HCEC 1CT (cell line): ENCODE measurements around the gene CRY2.

Experiments
- DNase-seq: peaks from one replicate; pipeline ENCODE4 v3.0.0-alpha.2; 2017

CRY2 gene

GRCh38 chr11:45850446-45850845 is 3.2 kb downstream of the CRY2 start:
- DNase-seq, result no peak

- DNase-seq, result no peak
Observed at GRCh38 chr11:45851228-45851627, 4.0 kb downstream of the CRY2 start.

DNA sequence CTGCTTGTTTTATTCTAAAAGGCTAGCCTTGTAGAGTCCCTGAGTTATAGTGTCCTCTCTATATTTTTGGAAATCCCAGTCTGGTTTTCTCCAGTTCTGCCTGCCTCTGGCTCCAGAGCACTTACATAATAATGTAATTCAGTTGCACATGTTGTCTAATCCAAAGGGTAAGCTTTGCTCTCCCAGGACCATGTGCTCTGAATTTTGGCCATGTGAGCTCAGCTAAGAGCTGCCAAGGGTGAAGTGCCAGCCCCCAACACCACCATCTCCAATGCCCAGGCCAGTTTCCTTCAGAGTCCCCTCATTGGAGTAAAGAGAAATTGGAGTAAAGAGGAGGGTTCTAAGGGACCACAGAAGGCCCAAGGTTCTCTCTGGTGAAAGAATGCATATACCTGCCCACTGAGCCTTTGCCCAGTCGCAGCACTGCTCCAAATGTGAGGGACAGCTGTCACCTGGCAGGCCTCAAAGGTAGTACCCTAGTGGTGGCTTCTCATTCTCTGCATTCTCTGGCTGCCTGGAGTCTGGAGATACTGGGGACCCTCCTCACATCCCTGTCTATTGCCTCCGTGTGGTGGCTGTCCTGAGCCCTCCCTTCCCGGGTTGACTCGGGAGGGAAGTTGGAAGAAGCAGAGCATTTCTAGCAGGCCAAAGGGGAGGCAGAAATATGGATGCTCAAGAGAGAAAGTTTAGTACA is 4.9 kb downstream of the CRY2 start:
- DNase-seq, result no peak

GRCh38 chr11:45852712-45853101 is 5.4 kb downstream of the CRY2 start:
- DNase-seq, result no peak

DNA sequence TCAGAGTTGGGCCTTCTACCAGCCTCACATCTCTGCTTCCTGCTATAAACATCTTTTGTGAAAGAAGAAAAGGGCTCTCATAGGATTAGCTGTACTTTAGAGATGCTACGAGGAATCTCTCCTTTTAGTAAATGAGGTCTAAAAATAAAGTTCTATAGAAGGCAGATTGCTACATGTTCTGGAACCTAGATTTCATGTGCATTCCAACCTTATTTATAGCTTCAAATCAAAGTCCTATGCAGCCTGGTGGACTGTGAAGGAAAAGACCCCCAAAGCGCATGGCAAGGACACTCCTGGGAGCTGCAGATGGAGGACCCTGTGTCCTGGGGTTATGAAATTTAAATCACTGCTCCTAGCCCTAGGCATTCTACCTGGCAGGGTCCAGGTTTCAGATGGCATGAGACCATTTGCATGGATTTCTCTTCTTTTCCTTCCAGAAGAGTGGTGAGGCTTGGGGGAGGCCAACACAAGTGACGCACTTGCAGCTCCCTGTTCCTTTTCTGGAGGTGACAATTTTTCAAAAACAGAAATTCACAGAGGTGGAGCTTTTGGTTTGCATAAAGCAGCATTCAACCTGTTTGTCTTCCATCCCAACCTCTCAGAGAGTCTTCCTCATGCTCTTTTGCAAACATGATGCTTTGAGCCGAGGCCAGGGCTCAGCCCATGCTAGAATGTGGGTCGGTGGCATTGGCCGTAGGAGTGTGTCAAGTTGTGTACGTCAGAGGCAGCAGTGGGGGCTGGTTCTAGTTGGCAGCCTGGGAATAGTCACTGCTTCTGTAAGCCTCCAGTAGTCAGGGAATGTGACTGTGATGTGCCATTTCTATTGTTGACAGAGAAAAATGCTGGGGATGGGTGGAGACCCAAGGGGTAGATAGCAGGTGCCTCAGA is 6.3 kb downstream of the CRY2 start:
- DNase-seq, result no peak

DNA sequence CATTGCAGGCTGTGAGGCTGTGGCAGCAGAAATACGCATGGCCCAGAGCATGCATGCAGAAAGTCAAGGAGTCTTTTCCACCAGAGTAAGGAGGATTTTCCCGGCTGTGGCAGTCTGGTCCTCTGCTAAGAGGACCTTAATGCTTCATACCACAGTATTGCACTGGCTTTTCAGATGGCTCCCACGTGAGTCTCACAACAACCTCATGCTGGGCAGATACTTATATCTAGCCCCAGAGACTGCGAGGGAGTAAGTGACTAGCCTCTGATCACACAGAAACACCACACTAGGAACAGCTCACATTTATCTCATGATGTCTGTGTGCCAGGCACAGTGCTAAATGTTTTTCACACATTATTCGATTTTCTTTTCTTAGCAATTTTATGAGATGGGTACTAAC is 8.0 kb downstream of the CRY2 start:
- DNase-seq, result no peak

DNA sequence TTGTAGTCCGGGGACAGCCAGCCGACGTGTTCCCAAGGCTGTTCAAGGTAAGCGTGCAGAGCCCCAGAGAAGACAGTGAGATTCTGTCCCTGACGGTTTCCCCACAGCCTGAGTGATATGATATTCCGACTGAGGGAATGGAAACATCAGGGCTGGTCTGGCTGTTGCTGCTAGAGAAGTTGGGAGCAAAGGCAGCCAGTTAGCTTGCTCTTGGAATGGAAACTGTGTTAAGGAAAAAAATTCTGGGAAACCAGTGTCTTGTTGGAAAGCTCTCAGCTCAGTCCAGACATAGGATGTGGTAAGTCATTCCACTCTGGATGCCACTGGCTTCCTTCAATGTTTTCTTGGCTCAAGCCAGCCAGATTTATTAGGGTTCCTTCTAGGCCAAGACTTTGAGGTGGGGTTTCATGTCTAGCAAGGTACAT is 8.8 kb downstream of the CRY2 start:
- DNase-seq, result no peak

DNA sequence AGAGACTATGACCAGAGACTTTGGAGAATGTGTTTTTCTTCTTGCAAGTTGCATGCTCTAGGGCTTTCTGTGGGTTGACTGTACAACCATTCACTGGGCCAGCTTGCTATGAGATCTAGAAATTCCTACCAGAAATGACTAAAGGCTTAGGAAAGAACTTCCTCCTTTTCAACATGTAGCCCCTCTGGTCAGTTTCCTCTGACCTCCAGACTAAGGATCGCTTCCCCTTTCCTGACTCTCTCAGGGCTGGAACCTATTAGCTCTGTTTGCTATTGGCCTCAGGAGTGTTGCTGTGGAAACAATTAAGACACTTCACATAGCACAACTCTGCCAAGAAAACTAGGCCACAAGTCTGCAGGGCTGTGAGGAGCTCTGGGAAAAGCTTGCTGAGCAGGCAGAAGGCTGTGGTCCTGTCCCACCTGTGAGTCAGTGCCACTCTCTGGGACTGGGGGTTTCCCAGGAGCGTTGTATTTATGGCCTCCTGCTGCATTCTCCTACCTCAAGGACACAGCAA is 10.7 kb downstream of the CRY2 start:
- DNase-seq, result peak; percentile 15

GRCh38 chr11:45858751-45859398 is 11.6 kb downstream of the CRY2 start:
- no peak for DNase-seq

GRCh38 chr11:45859661-45860140 is 12.4 kb downstream of the CRY2 start:
- peak; percentile 91 for DNase-seq

DNA sequence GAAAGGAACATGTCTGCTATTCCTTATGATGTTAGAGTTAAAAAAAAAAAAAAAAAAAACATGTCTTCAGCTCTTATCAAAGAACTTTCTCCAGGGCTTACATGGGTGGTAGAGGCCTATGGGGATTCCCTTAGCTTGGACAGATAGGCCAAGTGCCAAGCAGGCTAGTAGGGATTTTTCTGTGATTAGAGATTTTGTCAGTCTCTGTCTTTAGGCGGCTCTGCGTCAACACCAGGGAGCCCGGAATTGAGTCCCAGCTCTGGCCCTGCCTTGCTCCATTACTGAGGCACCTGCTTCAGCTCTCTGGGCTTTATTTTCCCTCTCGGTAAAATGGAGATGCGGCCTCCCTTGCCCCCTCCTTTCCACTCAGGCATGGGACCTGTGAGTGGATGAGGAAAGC is 13.1 kb downstream of the CRY2 start:
- DNase-seq, result no peak

DNA sequence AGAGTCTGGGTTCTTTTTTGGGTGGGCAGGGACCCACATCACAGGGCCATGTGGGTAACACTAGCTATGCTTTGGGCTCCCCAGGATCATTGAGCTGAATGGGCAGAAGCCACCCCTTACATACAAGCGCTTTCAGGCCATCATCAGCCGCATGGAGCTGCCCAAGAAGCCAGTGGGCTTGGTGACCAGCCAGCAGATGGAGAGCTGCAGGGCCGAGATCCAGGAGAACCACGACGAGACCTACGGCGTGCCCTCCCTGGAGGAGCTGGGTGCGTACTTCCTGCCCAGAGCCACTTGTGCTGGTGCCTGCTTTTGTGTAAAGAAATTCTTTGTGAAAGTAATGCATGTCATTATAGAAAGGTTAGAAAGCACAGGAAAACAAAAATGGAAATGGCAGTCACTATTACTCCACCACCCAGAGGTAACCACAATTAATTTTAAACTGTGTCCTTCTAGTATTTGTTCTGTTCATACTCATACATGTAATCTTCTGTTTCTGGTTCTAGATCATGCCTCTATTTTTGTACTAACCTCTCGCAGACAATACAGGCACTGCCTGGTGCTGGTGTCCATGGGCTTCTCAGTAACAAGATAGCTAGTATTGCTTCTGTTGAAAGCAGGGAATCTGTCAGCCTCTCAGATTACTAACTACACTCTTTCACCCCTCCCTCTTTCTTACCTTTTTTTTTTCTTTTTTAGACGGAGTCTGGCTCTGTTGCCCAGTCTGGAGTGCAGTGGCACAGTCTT is 13.7 kb downstream of the CRY2 start:
- no peak for DNase-seq

GRCh38 chr11:45864041-45864440 is 16.8 kb downstream of the CRY2 start:
- DNase-seq, result no peak

DNA sequence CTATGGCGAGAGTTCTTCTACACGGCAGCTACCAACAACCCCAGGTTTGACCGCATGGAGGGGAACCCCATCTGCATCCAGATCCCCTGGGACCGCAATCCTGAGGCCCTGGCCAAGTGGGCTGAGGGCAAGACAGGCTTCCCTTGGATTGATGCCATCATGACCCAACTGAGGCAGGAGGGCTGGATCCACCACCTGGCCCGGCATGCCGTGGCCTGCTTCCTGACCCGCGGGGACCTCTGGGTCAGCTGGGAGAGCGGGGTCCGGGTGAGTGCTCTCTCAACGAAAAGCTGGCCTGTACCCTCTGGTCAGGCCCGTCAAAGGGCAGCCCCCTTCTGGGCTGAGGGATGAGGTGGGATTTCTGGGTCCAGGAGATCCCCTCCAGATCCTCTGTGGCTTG is 22.3 kb downstream of the CRY2 start:
- DNase-seq, result no peak

DNA sequence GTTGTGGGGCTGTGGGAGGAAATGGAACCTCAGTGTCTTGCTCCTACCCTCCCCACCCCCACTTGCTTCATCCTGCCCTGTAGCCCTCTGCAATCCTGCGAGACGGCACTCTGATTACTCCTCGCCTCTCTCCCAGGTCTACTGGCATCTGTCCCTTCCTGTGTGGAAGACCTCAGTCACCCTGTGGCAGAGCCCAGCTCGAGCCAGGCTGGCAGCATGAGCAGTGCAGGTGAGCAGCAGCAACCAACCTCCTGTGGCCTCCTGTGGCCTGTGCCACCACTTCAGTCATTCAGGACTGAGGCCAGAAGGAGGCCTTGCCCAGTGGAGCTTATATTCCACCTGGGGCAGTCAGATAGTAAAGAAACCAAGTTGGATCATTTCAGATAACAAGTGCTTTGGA is 23.4 kb downstream of the CRY2 start:
- no peak for DNase-seq

GRCh38 chr11:45871638-45872037 is 24.4 kb downstream of the CRY2 start:
- DNase-seq, result no peak

GRCh38 chr11:45872651-45873356 is 25.5 kb downstream of the CRY2 start:
- DNase-seq, result peak; percentile 86

DNA sequence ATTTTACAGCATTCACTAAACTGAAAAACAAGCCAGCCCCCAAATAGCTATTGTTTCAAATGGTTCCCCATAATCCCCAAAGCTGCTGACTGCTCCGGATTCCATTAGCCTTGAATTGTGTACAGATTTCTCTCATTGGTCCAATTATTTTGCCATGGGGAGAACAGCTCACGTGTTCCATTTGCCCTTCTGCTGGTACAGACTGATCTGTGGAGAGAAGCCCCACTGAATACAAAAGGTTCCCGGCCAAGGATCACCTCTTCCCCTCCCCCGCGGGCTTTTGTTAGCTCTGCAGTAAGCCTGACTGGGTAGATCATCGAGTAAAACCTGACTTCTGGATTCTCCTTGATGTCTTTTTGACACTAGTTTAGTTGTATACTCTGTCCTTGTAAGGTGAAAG is 29.1 kb downstream of the CRY2 start:
- DNase-seq, result no peak

DNA sequence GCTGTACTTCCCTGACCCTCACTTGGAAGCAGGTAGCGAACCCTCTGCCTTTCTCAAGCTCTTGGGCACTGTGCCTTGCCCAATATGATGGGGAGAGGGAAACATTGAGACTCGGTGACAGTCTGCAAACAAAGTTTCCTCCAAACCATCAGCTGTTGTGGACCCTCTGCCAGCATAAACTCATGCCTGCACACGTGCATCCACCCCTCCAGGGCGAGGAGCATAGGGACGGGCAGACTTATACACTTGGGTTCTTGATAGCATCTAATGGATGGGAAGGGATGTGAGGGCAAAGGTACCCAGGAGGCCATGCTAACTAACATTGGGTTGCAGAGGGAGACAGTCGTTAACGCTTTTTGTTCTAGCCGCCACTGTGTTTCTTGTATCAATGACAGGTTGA is 29.9 kb downstream of the CRY2 start:
- no peak for DNase-seq

- no peak for DNase-seq
Observed at GRCh38 chr11:45877845-45878244, 30.6 kb downstream of the CRY2 start.

GRCh38 chr11:45879803-45880686 is 32.8 kb downstream of the CRY2 start:
- peak; percentile 53 for DNase-seq
